Endometrial microvascular endothelial cells (primary cell): ENCODE results near the gene RCBTB1. TPM values are rescaled to one million over a fixed set of nuclear protein-coding genes. Genes with fewer than 3 reads are reported as not detected.
"Not testable (repeated sequence)": the region's sequence is repeated elsewhere in the genome, so short reads cannot be mapped to it uniquely, and the experiment has no call there.

ENCODE experiments used
- in situ Hi-C: cut with HindIII; loops from 2 replicates; pipeline ENCODE4 v1.10.0; 2017; ENCODE audit warnings: low sequenced_read_pairs, low pct_unique_long_range_greater_than_20kb; ENCODE audit errors: inconsistent ontology term
- total RNA-seq: library from RNA; depleted of rRNA; stranded (reverse); fragments of >200 nt; gene quantifications from one replicate; pipeline ENCODE4 v1.2.3, GENCODE V29; 2015; ENCODE audit errors: inconsistent ontology term

Gene RCBTB1
- 19.1 TPM for total RNA-seq

GRCh38 chr13:49585220-49586157 lies at the start of gene RCBTB1:
Gene RCBTB1, minus strand, starts transcription at chr13:49585558. Its CDS starts 18,279 bp downstream, at chr13:49567279.
- in situ Hi-C loops, result no loop called here

- in situ Hi-C loops, result no loop called here
Observed at GRCh38 chr13:49633710-49634109, 48.4 kb upstream of the RCBTB1 start.

- in situ Hi-C loops, result no loop called here
Observed at GRCh38 chr13:49632156-49632555, 46.8 kb upstream of the RCBTB1 start.

- in situ Hi-C loops, result no loop called here
Observed at GRCh38 chr13:49630580-49630979, 45.2 kb upstream of the RCBTB1 start.

GRCh38 chr13:49629947-49630346 lies 44.6 kb upstream of the RCBTB1 start:
- in situ Hi-C loops, result no loop called here

- in situ Hi-C loops, result no loop called here
Observed at GRCh38 chr13:49629196-49629938, 44.0 kb upstream of the RCBTB1 start.

GRCh38 chr13:49627831-49628652 lies 42.7 kb upstream of the RCBTB1 start, which contains the start of gene ARL11:
Gene ARL11, plus strand, starts transcription at chr13:49628507. Its CDS starts 1,941 bp downstream, at chr13:49630448.
- in situ Hi-C loops, result no loop called here

- in situ Hi-C loops, result no loop called here
Observed at GRCh38 chr13:49625392-49626079, 40.2 kb upstream of the RCBTB1 start.

- in situ Hi-C loops, result no loop called here
Observed at GRCh38 chr13:49624229-49624628, 38.9 kb upstream of the RCBTB1 start.

- in situ Hi-C loops, result no loop called here
Observed at GRCh38 chr13:49622174-49622946, 37.0 kb upstream of the RCBTB1 start.

- in situ Hi-C loops, result no loop called here
Observed at GRCh38 chr13:49620170-49620621, 34.8 kb upstream of the RCBTB1 start.

GRCh38 chr13:49616676-49617065 lies 31.3 kb upstream of the RCBTB1 start:
- in situ Hi-C loops, result no loop called here

GRCh38 chr13:49615836-49616675 lies 30.7 kb upstream of the RCBTB1 start:
- in situ Hi-C loops, result no loop called here

- in situ Hi-C loops, result not testable (repeated sequence)
Observed at GRCh38 chr13:49612042-49612441, 26.7 kb upstream of the RCBTB1 start.

- in situ Hi-C loops, result no loop called here
Observed at GRCh38 chr13:49610176-49610575, 24.8 kb upstream of the RCBTB1 start.

- in situ Hi-C loops, result no loop called here
Observed at GRCh38 chr13:49608651-49609331, 23.4 kb upstream of the RCBTB1 start.
